Esophagus mucosa (tissue), 1 donor: ENCODE results near the gene PROS1. TPM values are rescaled to one million over a fixed set of nuclear protein-coding genes. Genes with fewer than 3 reads are reported as not detected.
A peak's percentile ranks its signal among the peaks of the same experiment; 100 is the strongest.

Experiments used
- ATAC-seq: fragments of 200-7000 bp; cut with Tn5 transposase; one replicate; pipeline ENCODE4 v1.9.1; 2020
- total RNA-seq: library from RNA; stranded (reverse); gene quantifications from one replicate; pipeline ENCODE4 v1.2.4, GENCODE V29; 2023
- donor health status: DM: yes; HTN: yes; CAD: no.

The PROS1 gene
- total RNA-seq, result 10.0 TPM

DNA sequence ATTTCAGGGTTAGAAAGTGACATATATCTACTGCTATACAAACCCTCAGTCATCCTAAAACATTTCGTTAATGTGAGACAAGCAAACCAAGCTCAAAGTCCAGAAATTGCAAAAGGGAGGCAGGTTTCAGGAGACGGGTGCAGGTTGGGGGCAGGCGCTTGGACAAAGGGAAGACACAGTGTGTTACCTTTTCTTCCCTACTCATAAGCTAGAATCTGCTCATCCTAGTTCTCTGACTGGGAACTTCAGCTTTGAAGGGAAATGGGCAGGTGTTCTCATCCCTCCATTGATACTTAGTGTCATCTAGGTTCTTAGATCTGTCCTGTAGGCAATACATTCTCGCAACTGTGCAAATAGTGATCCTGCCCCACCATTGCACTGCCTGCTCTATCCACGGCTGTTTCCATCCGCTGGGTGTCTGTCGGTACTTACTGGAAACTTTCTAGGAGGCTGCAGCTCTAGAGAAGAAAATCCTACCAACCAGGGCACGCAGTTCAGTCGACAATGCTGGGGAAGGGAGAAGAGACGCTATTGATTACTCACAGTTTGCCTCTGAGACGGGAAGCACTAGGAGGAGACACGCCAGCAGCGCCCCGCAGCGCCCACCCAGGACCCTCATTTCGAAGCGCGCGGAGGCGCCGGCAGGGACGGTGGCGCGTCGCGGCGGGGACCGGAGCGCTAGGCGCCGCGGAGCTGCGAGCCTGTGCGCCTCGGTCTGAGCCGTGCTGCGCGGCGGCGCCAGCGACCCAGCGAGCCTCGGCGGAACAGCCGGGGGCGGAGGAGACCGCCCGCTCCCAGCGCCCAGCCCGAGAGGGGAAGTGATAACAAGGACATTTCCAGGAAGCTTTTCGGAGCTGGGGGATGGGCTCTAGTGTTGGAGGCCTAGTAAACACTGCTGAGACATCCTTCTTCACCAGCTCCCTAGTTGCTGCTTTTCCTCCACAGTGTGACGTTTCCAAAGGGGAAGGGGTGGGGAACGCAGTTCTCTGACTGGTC, at the start of gene PROS1:
TSS of gene PROS1 (minus strand) at position 766 of the 996 bp plus-strand sequence. CDS start at position 619, 147 bp downstream.
- ATAC-seq, result peak; percentile 92

DNA sequence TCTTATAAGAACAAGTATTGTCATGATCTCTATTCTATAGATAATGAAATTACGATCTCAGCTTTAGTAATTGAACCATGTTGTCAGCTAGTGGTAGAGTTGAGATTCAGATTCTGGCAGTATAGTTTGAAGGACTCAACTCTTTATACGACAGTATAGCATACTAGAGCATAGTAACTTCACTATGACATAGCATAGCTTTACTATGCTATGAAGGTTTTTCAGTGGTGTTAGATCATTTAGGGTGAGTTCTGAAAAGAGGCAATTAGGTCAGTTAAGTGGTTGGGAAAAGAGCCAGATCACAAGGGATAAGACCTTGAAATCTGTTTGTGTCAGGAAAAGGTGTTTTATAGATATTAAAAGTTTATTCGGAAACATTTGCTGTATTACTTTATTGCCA, 46.6 kb upstream of the PROS1 start:
- ATAC-seq, result no peak

DNA sequence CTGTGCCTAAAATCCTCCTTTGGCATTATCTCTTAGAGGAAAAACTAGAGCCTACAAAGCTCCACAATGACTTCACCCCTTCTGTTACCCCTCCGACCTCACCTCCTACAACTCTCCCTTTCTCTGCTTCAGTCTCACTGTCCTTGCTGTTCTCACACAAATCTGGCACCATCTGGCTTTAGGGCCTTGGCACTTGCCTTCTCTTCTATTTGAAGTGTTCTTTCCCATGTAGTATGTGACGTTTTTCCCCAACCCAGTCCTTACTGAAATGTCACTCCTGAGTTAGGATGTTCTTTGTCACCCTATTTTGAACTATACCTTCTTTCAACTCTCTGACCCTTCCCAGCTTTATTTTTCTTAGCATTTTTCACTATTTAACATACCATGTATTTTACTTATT, 46.0 kb upstream of the PROS1 start:
- no peak for ATAC-seq

DNA sequence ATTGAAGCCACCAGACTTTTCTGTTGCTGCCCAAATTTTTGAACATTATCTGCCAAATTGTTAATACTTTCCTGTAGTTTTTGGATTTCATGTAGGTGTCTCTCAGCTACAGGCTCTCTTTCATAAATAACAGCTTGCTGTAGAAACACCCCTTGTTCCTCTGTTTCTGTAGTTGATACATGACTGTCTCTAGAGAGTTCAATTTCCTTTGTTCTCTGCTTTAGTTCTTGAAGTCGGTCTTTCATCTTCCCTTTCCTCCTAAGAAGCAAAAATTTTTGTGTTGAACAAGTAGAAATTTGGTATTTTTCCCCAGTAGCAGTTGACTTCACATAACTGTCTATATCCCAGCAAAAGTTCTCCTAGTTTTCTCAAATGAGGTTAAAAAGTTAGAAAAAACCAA, 41.3 kb upstream of the PROS1 start:
- no peak for ATAC-seq

DNA sequence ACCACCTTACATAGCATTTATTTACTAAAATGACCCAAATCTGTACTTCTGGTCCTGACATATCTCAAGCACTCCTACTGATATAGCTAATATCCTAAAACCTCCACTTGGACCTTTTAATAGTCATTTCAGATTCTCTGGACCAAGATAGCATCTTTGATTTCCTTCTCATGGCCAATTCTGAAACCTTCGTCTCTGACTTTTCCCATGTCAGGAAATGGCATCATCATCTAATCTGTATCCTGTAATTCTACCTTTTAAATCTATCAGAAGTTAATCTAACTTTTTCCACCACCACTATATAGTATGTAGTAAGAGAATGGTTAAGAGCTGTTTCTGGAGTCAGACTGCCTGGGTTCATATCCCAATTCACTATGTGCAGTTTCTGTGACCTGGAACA, 38.5 kb upstream of the PROS1 start:
- ATAC-seq, result no peak

DNA sequence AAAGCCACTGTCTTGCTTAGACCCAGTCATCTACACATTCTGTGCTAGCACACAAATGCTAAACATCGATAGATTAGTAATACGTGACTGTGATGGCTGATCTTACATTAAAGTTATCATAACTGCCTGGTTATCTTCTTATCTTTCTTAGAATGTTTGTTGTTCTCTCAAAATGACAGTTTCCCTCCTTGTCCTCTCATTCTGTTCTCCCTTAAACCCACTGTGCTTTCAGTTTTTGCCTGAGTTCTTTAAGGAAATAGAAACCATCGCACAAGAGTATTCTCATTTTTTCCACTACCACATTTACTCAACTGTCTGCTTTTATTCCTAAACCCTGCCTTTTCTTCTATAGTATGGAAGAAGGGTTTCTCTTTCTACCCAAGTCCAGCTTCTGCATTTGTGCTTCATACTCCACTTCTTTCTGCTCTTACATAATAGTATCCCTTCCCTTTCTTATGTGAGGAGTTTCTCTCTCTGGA, 37.6 kb upstream of the PROS1 start:
- ATAC-seq, result no peak

DNA sequence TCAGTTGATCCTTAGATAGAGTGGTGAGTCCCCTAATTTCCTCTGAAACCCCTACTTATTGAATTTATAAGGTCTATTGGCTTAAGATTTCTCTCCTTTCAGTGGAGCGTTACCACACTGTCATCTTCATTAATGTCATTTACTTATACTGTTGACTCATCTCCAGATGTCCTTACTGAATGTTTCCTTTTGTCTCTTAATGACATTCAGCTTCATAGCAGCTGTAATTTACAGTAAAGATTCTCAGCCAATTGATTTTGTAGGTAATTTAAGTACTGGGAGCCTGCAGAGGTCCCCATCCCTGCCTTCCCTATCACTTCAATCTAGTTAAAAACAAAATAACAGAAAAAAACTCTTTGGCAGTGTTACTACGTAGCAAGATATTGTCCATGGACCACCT, 35.9 kb upstream of the PROS1 start:
- ATAC-seq, result no peak

DNA sequence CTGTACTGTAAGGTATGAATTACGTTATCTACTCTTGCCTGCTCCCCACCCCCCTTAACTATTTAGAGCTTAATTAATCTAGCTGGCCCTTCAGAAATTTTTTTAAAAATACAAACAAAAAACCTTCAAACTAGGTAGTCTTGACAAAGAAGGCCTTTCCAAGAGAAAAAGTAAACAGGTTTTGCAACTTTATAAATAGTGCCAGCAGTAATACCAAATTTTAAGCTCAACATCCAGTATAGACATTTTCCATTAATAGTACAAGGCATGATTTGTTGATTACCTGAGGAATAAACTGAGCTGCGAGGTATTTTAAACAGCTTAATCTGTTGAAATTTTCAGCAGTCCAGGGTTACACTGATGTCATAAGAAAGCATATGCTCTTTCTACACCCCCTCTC, 34.6 kb upstream of the PROS1 start:
- no peak for ATAC-seq

DNA sequence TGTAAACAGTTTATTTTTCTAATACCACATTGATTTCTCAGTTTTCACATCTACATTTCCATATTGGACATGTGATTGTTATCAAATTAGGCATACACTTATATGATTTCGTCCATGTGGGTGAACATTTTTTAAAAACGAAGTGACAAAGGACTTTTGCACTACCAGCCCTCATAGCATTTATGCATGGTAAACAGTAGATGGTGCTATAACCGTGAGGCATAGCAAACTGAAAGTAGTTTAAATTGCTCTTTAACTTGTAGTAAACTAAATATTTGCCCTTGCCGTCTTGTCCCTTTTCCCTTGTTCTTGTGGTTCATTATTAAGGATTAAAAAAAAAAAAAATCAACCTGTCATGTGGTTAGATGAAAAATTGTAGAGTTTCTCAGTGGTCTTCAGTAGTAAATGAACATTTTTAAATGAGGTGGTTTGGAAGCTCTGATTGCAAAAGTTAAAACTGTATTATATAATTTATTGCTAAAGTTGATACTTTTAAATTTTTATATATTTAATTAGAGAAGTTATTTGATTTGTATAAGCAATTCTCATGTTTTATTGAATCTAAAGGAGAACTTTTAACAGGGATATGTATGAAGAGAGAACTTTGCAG, 30.7 kb upstream of the PROS1 start:
- ATAC-seq, result peak; percentile 67

DNA sequence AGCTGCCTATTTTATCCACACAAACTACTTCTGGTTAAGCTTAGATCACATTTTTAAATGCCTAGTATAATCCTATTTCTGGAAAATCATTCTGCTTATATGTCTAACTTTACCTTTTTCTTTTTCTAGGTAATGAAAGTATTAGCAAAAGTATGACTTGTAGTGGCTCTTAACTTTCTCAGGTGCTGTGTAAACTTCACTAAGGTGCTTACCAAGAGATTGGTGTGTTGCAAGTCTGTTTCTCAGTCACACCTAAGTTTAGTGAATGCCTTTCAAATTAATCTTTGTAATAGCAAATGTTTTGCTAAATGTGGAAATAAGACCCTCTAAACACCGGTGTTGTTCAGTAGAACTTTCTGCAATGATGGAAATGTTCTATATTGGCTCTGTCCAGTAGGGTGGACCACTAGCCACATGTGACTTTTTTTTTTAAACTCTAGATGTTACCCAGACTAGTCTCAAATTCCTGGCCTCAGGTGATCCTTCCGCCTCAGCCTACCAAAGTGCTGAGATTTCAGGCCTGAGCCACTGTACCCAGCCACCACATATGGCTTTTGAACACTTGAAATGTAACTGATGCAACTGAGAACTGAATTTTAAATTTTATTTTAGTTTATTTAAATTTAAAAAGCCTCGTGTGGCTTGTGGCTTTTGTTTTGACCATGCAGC, 28.3 kb upstream of the PROS1 start:
- no peak for ATAC-seq

DNA sequence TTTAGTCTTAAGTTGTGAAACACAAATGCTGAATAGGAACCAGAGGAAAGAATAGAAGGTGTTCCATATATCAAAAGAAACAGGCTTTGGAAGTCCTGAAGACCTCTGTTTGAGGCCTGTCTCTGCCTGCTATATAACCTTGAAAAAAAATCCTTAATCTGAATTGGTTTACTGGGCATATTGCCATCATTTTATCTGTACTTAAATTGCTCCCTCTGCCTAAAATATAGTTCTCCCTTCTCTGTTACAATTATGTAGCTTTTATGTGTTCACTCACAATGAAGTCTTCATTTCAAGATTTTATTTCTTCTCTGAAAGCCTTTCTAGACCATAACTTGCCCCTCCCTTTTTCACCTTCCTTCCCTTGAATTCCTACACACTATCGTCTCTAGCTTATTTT, 27.5 kb upstream of the PROS1 start:
- no peak for ATAC-seq

DNA sequence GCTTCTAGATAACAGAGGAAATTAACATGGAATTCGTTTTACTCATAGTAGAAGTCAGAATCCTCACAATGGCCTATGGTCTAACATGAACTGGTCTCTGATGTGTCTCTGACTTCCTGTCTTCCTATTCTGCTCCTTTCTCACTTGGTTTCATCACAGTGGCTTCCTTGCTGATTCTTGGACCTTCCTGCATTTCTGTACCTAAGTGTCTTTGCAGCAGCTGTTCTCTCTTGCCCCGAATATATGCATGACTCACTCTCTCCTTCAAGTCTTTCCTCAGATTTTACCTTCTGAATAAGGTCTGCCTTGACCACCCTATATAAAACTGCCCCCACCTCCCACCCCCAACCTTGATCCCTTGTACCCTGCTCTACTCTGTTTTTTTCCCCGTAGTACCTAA, 20.4 kb upstream of the PROS1 start:
- ATAC-seq, result no peak

DNA sequence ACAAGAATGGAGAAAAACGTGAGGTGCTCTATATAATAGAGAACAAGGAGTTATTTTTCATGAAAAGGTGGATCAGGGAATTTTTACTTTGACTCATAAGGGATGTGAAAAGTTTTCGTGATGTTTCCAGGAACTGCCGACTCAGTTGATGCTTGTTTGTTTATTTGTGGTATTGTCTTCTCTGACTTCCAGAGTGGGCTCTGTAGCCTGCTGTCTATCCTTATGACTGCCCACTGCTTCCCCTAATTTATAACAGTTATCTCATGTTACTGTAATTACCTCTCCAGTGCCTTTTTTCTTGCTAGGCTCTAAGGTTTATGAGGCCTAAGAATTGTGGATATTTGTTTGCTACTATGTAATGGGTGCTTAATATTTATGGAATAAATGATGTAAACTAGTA, 18.5 kb upstream of the PROS1 start:
- no peak for ATAC-seq

DNA sequence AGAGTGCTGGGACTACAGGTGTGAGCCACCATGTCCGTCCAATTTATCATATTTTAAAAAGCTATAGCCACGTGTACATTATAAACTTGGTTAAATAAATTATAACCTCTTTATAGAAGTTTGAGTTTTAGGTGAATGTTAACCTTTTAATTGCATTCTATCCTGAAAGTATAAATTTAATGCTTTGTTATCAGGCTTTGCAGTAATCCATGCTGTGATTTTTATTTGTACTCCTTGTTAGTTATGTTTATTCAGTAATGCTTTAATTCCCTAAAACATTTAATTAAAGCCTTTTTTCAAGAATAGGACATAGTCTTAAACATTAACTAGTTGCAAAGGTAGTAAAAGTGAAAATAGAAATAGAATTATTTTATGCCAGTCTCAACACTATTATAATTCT, 17.9 kb upstream of the PROS1 start:
- no peak for ATAC-seq

DNA sequence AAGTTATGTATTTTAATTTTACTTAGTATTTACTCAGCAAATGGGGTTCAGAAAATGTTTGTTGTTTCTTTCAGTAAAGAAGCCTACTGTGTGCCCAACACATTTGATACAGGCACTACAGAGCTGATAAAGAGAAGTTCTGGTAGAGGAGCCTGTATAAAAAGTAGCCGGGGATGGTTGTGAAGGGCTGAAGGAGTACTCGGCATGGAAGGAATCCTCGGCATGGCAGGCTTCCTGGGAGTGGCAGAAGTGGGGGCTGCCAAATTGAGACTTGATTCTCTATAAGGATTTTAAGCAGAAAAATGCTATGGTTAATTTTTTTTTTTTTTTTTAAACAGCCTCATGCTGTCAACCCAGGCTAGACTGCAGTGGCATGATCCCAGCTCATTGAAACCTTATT, 15.5 kb upstream of the PROS1 start:
- ATAC-seq, result no peak

DNA sequence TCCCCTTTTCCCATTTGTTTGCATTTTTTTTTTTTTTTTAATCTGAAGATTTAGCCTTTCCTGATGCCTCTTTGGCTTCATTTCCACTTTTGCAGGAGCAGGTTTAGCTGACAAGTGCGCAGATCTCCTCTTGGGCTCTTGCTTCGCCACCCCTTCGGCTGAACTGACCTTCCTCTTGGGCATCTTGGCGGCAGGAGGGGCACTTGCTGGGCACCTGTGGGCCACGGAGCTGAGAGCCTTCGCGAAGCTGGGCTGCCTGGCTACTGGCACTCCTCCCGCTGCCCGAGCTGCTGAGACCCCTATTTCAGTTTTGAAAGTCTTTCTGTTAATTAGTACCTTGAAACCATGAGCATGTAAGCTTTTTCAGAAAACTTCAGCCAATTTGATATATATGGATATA, 15.1 kb upstream of the PROS1 start:
- no peak for ATAC-seq

DNA sequence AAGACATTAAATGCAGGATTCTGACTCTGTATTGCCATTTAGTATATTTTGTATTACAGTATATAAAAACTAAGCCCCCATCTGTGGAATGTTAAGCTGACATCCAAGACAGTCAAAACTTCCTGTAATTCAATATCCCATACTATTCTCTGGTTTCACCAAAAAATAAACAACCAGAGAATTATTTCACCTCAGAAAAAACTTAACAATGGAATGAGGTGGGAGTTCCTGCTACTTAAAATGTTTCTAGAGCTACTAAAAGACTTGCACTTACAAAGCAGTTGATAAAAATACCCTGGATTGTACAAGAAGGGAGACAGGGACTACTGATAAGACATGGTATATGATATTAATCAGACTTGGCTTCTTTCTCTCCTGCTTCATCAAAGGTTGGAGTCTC, 14.6 kb upstream of the PROS1 start:
- ATAC-seq, result no peak

DNA sequence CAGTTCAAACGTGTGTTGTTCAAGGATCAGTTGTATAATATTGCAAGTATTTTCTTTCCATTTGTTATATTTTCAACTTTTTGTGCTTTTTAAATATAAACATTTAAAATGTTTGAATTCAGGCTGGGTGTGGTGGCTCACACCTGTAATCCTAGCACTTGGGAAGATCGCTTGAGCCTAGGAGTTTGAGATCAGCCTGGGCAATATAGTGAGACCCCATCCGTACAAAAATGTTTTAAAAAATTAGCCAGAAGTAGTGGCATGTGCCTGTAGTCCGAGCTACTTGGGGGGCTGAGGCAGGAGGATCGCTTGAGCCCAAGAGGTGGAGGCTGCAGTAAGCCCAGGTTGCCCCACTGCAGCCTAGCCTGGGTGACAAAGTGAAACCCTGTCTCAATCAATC, 10.9 kb upstream of the PROS1 start:
- no peak for ATAC-seq

DNA sequence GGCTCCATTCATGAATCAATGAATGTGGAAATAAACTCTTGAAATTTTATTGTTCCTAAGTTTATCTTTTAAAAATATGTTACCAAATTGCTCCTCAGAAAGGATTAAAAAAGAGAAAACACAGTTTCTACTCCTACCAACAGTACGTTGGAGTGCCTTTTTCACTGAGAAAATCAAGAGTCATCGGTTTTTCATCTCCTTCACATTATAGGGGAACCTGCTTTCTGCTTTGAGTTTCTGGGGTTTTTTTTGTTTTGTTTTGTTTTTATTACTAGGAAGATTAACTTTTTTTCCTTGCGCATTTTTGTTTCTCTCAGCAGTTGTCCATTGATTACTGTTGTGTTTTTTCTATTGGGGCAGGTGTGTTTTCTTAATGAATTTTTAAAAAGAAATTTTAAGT, 9.7 kb upstream of the PROS1 start:
- no peak for ATAC-seq

DNA sequence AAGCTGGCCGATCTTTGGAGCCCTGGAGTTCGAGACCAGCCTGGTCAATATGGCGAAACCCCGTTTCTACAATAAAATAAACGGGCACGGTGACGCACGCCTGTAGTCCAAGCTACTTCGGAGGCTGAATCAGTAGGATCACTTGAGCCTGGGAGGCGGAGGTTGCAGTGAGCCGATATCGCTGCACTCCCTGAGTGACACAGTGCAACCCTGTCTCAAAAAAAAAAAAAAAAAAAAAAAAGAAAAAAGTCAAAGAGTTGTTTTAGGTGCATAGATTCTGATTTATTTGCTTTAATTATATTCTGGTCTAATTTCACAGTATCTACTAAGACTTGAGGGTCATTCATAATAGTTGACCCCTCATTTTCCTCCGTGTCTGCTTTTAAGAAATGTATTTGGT, 8.0 kb upstream of the PROS1 start:
- no peak for ATAC-seq

DNA sequence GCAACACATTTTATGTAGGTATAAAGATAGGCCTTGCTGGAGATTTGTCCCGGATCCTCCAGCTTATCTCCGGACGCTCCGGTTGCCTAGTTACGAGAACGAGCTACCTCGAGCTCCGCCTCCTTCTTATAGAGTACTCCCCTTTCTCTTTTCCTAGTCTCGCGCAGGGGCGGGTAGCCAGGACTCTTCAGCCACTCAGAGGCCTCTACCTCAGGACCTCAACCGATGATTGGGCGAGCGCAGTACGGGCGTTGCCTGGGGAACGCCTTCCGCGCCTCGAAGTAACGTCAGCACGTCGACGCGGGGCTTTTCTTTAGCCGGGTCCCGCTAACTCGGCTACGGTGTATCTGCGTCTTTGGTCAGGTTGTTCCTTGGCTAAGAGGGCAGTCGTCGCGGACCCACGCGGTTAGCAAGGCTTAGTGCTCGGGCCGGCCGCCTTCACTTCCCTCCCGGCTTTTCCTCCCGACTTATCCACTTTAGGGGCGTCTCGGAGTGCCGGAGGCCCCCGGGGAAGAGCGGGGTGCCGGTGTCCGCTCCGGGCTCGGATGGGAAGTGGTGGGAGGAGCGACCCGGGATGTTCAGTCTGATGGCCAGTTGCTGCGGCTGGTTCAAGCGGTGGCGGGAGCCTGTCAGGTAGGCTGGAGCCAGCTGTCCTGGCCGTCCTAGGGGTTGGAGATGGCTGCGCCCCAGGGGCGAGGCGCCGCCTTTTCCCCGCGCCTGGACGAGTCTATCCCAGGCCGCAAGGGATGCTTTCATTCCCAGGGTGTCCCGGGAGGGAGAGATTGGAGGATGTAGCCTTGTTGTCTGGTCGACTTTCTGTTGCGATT, 6.4 kb upstream of the PROS1 start, which contains the start of gene ARL13B:
TSS of gene ARL13B (plus strand) at position 306 of the 827 bp plus-strand sequence. CDS start at position 575, 269 bp downstream.
- ATAC-seq, result peak; percentile 100

DNA sequence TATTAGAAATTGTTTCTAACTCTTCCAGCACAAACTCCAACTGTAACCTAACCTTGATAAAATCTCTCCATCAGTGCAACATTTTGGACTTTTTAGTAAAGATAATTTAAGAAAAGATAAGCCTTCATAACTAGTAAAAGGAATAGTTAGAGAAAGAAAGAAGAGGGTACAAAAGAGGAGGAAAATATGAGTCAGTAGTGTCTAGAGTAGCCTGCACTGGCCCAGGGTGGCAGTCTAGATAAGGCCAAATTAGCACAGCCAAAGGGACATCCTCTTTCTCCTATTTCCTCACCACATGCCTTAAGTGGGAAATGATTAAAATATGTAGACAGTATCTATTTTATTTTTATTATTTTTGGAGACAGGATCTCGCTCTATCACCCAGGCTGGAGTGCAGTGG, 3.7 kb downstream of the PROS1 start:
- ATAC-seq, result no peak
